Dendritic cell treated with granulocyte-macrophage colony-stimulating factor and Interleukin-4, amounts not matched to agents 40 ng/mL and 50 ng/mL, for 4 days (primary cell): ENCODE results near the gene SPOCK3.
"Not testable (repeated sequence)": the region's sequence is repeated elsewhere in the genome, so short reads cannot be mapped to it uniquely, and the experiment has no call there.

Experiments used
- H3K27ac Mint-ChIP-seq: one replicate; pipeline ENCODE4 v1.8.0; 2022; ENCODE audit warnings: mild to moderate bottlenecking, mixed read lengths
- H3K27me3 Mint-ChIP-seq: one replicate; pipeline ENCODE4 v1.8.0; 2022; ENCODE audit warnings: mild to moderate bottlenecking, mixed read lengths
- H3K36me3 Mint-ChIP-seq: one replicate; pipeline ENCODE4 v1.8.0; 2022; ENCODE audit warnings: low read depth, mixed read lengths
- H3K4me1 Mint-ChIP-seq: one replicate; pipeline ENCODE4 v1.8.0; 2022; ENCODE audit warnings: low read depth, mixed read lengths
- H3K4me3 Mint-ChIP-seq: one replicate; pipeline ENCODE4 v1.8.0; 2022; ENCODE audit warnings: mild to moderate bottlenecking, moderate library complexity, mixed read lengths
- H3K9me3 Mint-ChIP-seq: one replicate; pipeline ENCODE4 v1.8.0; 2022; ENCODE audit warnings: mixed read lengths
- intact Hi-C: fragments of 100-400 bp; cut with micrococcal nuclease; formaldehyde crosslinking; loops from one replicate; pipeline ENCODE4 v1.15.0; 2022

The SPOCK3 gene

GRCh38 chr4:166996216-166996615 is 238.1 kb downstream of the SPOCK3 start:
- no peaks in the 10 kb centered on the region for H3K27me3 Mint-ChIP-seq
- no peaks in the 10 kb centered on the region for H3K4me1 Mint-ChIP-seq
- no peak overlapping the region for H3K4me3 Mint-ChIP-seq
- no peaks in the 10 kb centered on the region for H3K36me3 Mint-ChIP-seq
- no peaks in the 10 kb centered on the region for H3K9me3 Mint-ChIP-seq
- intact Hi-C loops, result no loop called here
- H3K27ac Mint-ChIP-seq, result no peak overlapping the region

- no peaks in the 10 kb centered on the region for H3K4me1 Mint-ChIP-seq
- no peak overlapping the region for H3K27ac Mint-ChIP-seq
- no peaks in the 10 kb centered on the region for H3K27me3 Mint-ChIP-seq
- H3K36me3 Mint-ChIP-seq, result no peaks in the 10 kb centered on the region
- no peak overlapping the region for H3K4me3 Mint-ChIP-seq
- H3K9me3 Mint-ChIP-seq, result no peaks in the 10 kb centered on the region
- intact Hi-C loops, result no loop called here
Measured at GRCh38 chr4:166994686-166995085, 239.6 kb downstream of the SPOCK3 start.

GRCh38 chr4:166991006-166991561 is 243.2 kb downstream of the SPOCK3 start:
- H3K27ac Mint-ChIP-seq, result no peak overlapping the region
- no peaks in the 10 kb centered on the region for H3K36me3 Mint-ChIP-seq
- no peak overlapping the region for H3K4me3 Mint-ChIP-seq
- no peaks in the 10 kb centered on the region for H3K4me1 Mint-ChIP-seq
- no peaks in the 10 kb centered on the region for H3K9me3 Mint-ChIP-seq
- intact Hi-C loops, result no loop called here
- no peaks in the 10 kb centered on the region for H3K27me3 Mint-ChIP-seq

GRCh38 chr4:166989886-166990285 is 244.4 kb downstream of the SPOCK3 start:
- Mint-ChIP-seq H3K4me3 (no peak overlapping the region), H3K4me1 (no peaks in the 10 kb centered on the region), H3K36me3 (no peaks in the 10 kb centered on the region)

GRCh38 chr4:166987026-166987425 is 247.3 kb downstream of the SPOCK3 start:
- no peaks in the 10 kb centered on the region for H3K27me3 Mint-ChIP-seq
- H3K27ac Mint-ChIP-seq, result no peak overlapping the region
- intact Hi-C loops, result no loop called here
- H3K36me3 Mint-ChIP-seq, result no peaks in the 10 kb centered on the region
- H3K4me1 Mint-ChIP-seq, result no peaks in the 10 kb centered on the region
- no peak overlapping the region for H3K4me3 Mint-ChIP-seq
- H3K9me3 Mint-ChIP-seq, result no peaks in the 10 kb centered on the region

More at GRCh38 chr4:166989886-166990285, 244.4 kb downstream of the SPOCK3 start:
- Mint-ChIP-seq H3K27me3 (no peaks in the 10 kb centered on the region), H3K27ac (no peak overlapping the region), H3K9me3 (no peaks in the 10 kb centered on the region)
- intact Hi-C loops, result no loop called here

- no peak overlapping the region for H3K4me3 Mint-ChIP-seq
- no peak overlapping the region for H3K27ac Mint-ChIP-seq
- peaks cover 9% of the 10 kb centered on the region for H3K9me3 Mint-ChIP-seq
- intact Hi-C loops, result no loop called here
- no peaks in the 10 kb centered on the region for H3K36me3 Mint-ChIP-seq
- no peaks in the 10 kb centered on the region for H3K4me1 Mint-ChIP-seq
- no peaks in the 10 kb centered on the region for H3K27me3 Mint-ChIP-seq
Measured at GRCh38 chr4:166981847-166982246, 252.4 kb downstream of the SPOCK3 start.

- Mint-ChIP-seq H3K9me3 (peaks cover 9% of the 10 kb centered on the region), H3K27ac (no peak overlapping the region), H3K4me3 (no peak overlapping the region), H3K4me1 (no peaks in the 10 kb centered on the region), H3K27me3 (no peaks in the 10 kb centered on the region), H3K36me3 (no peaks in the 10 kb centered on the region)
- intact Hi-C loops, result no loop called here
Measured at GRCh38 chr4:166980419-166980818, 253.9 kb downstream of the SPOCK3 start.

- no peaks in the 10 kb centered on the region for H3K36me3 Mint-ChIP-seq
- no peak overlapping the region for H3K27ac Mint-ChIP-seq
- H3K4me3 Mint-ChIP-seq, result no peak overlapping the region
- H3K4me1 Mint-ChIP-seq, result no peaks in the 10 kb centered on the region
- H3K27me3 Mint-ChIP-seq, result no peaks in the 10 kb centered on the region
- intact Hi-C loops, result no loop called here
- peaks cover 9% of the 10 kb centered on the region for H3K9me3 Mint-ChIP-seq
Measured at GRCh38 chr4:166977596-166977995, 256.7 kb downstream of the SPOCK3 start.

GRCh38 chr4:166972071-166972470 is 262.2 kb downstream of the SPOCK3 start:
- intact Hi-C loops, result no loop called here
- H3K36me3 Mint-ChIP-seq, result no peaks in the 10 kb centered on the region
- no peak overlapping the region for H3K27ac Mint-ChIP-seq
- H3K4me3 Mint-ChIP-seq, result no peak overlapping the region
- no peaks in the 10 kb centered on the region for H3K4me1 Mint-ChIP-seq
- no peaks in the 10 kb centered on the region for H3K27me3 Mint-ChIP-seq
- peaks cover 25% of the 10 kb centered on the region for H3K9me3 Mint-ChIP-seq

- H3K4me3 Mint-ChIP-seq, H3K27ac Mint-ChIP-seq, H3K36me3 Mint-ChIP-seq, intact Hi-C loops, H3K27me3 Mint-ChIP-seq, H3K4me1 Mint-ChIP-seq: not testable (repeated sequence)
- H3K9me3 Mint-ChIP-seq, result peaks cover 34% of the 10 kb centered on the region
Measured at GRCh38 chr4:166968219-166968618, 266.1 kb downstream of the SPOCK3 start.

- H3K27me3 Mint-ChIP-seq, result no peaks in the 10 kb centered on the region
- H3K27ac Mint-ChIP-seq, result no peak overlapping the region
- H3K9me3 Mint-ChIP-seq, result peaks cover 34% of the 10 kb centered on the region
- no peaks in the 10 kb centered on the region for H3K4me1 Mint-ChIP-seq
- H3K36me3 Mint-ChIP-seq, result no peaks in the 10 kb centered on the region
- no peak overlapping the region for H3K4me3 Mint-ChIP-seq
- intact Hi-C loops, result no loop called here
Measured at GRCh38 chr4:166965562-166965961, 268.7 kb downstream of the SPOCK3 start.

GRCh38 chr4:166957451-166957850 is 276.8 kb downstream of the SPOCK3 start:
- H3K36me3 Mint-ChIP-seq, result no peaks in the 10 kb centered on the region

GRCh38 chr4:166956484-166956883 is 277.8 kb downstream of the SPOCK3 start:
- Mint-ChIP-seq H3K9me3 (peaks cover 44% of the 10 kb centered on the region), H3K27me3 (no peaks in the 10 kb centered on the region), H3K4me1 (no peaks in the 10 kb centered on the region), H3K4me3 (no peak overlapping the region), H3K27ac (no peak overlapping the region), H3K36me3 (no peaks in the 10 kb centered on the region)
- intact Hi-C loops, result no loop called here

More at GRCh38 chr4:166957451-166957850, 276.8 kb downstream of the SPOCK3 start:
- intact Hi-C loops, result no loop called here
- H3K4me3 Mint-ChIP-seq, result no peak overlapping the region
- H3K9me3 Mint-ChIP-seq, result peaks cover 44% of the 10 kb centered on the region
- H3K4me1 Mint-ChIP-seq, result no peaks in the 10 kb centered on the region
- H3K27ac Mint-ChIP-seq, result no peak overlapping the region
- no peaks in the 10 kb centered on the region for H3K27me3 Mint-ChIP-seq

GRCh38 chr4:166941629-166942028 is 292.7 kb downstream of the SPOCK3 start:
- H3K36me3 Mint-ChIP-seq, result no peaks in the 10 kb centered on the region
- H3K4me1 Mint-ChIP-seq, result no peaks in the 10 kb centered on the region
- H3K27me3 Mint-ChIP-seq, result no peaks in the 10 kb centered on the region
- H3K4me3 Mint-ChIP-seq, result no peak overlapping the region
- intact Hi-C loops, result no loop called here
- H3K27ac Mint-ChIP-seq, result no peak overlapping the region
- H3K9me3 Mint-ChIP-seq, result peaks cover 9% of the 10 kb centered on the region

GRCh38 chr4:166930464-166930863 is 303.8 kb downstream of the SPOCK3 start:
- no peaks in the 10 kb centered on the region for H3K4me1 Mint-ChIP-seq
- H3K36me3 Mint-ChIP-seq, result no peaks in the 10 kb centered on the region
- H3K27me3 Mint-ChIP-seq, result no peaks in the 10 kb centered on the region
- intact Hi-C loops, result no loop called here
- H3K9me3 Mint-ChIP-seq, result peaks cover 38% of the 10 kb centered on the region
- H3K27ac Mint-ChIP-seq, result no peak overlapping the region
- H3K4me3 Mint-ChIP-seq, result no peak overlapping the region
